Natural killer cell (primary cell): ENCODE measurements around the gene PSMB1. TPM values are rescaled to one million over a fixed set of nuclear protein-coding genes. Genes with fewer than 3 reads are reported as not detected.

Experiments
- ATAC-seq, 3 donors: fragments of 150-1000 bp in 2 of 3; fragments of 200-7000 bp in 1 of 3; cut with Tn5 transposase; 1 replicate in 1 of 3; 2 replicates in 2 of 3; pipeline ENCODE4 v1.10.0; 2021; ENCODE audit warnings: mild to moderate bottlenecking in 2 of 3, moderate library complexity in 2 of 3
- DNase-seq, 2 donors: peaks; one replicate each; pipeline versions ENCODE4 v3.0.0 to v3.0.0-alpha.2; 2013 to 2021; ENCODE audit warnings: mixed read lengths in 1 of 2
- H3K27ac ChIP-seq: one replicate; pipeline ENCODE4 v1.5.1; 2013; ENCODE audit warnings: mild to moderate bottlenecking, low read length
- H3K27me3 ChIP-seq: one replicate; pipeline ENCODE4 v1.6.1; 2013; ENCODE audit warnings: low read length; ENCODE audit not compliant: control insufficient read depth, insufficient read depth
- H3K36me3 ChIP-seq: one replicate; pipeline ENCODE4 v1.6.1; 2013; ENCODE audit warnings: low read length; ENCODE audit not compliant: control insufficient read depth, insufficient read depth
- H3K4me1 ChIP-seq: one replicate; pipeline ENCODE4 v1.6.1; 2013; ENCODE audit warnings: low read length; ENCODE audit not compliant: control insufficient read depth, insufficient read depth
- H3K4me3 ChIP-seq: one replicate; pipeline ENCODE4 v1.5.1; 2013; ENCODE audit warnings: low read length
- H3K9me3 ChIP-seq: one replicate; pipeline ENCODE4 v1.6.1; 2013; ENCODE audit warnings: low read length; ENCODE audit not compliant: control insufficient read depth, insufficient read depth
- H3K27ac Mint-ChIP-seq, 2 donors: one replicate each; pipeline ENCODE4 v1.8.0; 2022; ENCODE audit warnings: mild to moderate bottlenecking in 2 of 2, mixed read lengths in 2 of 2, moderate library complexity in 1 of 2
- H3K27me3 Mint-ChIP-seq, 2 donors: one replicate each; pipeline ENCODE4 v1.8.0; 2022; ENCODE audit warnings: low read depth in 2 of 2, mixed read lengths in 2 of 2
- H3K36me3 Mint-ChIP-seq: one replicate; pipeline ENCODE4 v1.8.0; 2022; ENCODE audit warnings: mixed read lengths
- H3K4me1 Mint-ChIP-seq, 2 donors: one replicate each; pipeline ENCODE4 v1.8.0; 2022; ENCODE audit warnings: mixed read lengths in 2 of 2
- H3K4me3 Mint-ChIP-seq: one replicate; pipeline ENCODE4 v1.8.0; 2022; ENCODE audit warnings: mild to moderate bottlenecking, moderate library complexity, mixed read lengths
- H3K9me3 Mint-ChIP-seq, 2 donors: one replicate each; pipeline ENCODE4 v1.8.0; 2022; ENCODE audit warnings: mixed read lengths in 2 of 2
- CTCF ChIP-seq: fragments of 200-600 bp; IDR thresholded peaks from one replicate; pipeline ENCODE4 v1.8.0; 2022; ENCODE audit warnings: antibody characterized with exemption
- WGBS: methylation state at CpG from one replicate; pipeline ENCODE4 v1.1.7; 2013; ENCODE audit warnings: missing lambda C conversion rate; ENCODE audit not compliant: insufficient coverage; 5-methylcytosine and 5-hydroxymethylcytosine counted together
- intact Hi-C: fragments of 100-400 bp; cut with micrococcal nuclease; formaldehyde crosslinking; loops from one replicate; pipeline ENCODE4 v1.14.2; 2022
- total RNA-seq, 4 donors: library from RNA; stranded (reverse); fragments of 120-200 nt in 1 of 4; gene quantifications; one replicate each; pipeline versions ENCODE4 v1.2.3 to v1.2.4, GENCODE V29; 2013 to 2022

Gene PSMB1
- total RNA-seq, 3 donors from 2014 or later (not counting 1 experiment from before 2014, with no cell fraction given), result 102 to 129 (median 103) TPM

GRCh38 chr6:170524172-170524502, 29.0 kb downstream of the PSMB1 start:
- peaks cover 2% of the 10 kb centered on the region for H3K27me3 ChIP-seq
- intact Hi-C loops, result loop anchor here (10.0 kb wide), 1 partner anchor 1569 kb away; no protein-coding TSS in a partner anchor

GRCh38 chr6:170523256-170524171, 29.6 kb downstream of the PSMB1 start:
- H3K27me3 Mint-ChIP-seq, result peaks cover 31 to 35% of the 10 kb centered on the region in 2 donors
- peaks cover 24 to 27% of the 10 kb centered on the region in 2 donors for H3K4me1 Mint-ChIP-seq
- peak; percentile 71 to 94 (median 91) for ATAC-seq

More at GRCh38 chr6:170524172-170524502, 29.0 kb downstream of the PSMB1 start:
- no peak for TF ChIP-seq CTCF
- Histone ChIP-seq H3K27ac (no peak overlapping the region), H3K4me3 (no peak overlapping the region), H3K4me1 (peaks cover 18% of the 10 kb centered on the region), H3K36me3 (no peaks in the 10 kb centered on the region), H3K9me3 (no peaks in the 10 kb centered on the region)
- ATAC-seq, result peak in 1 of 3 donors; percentile 15
- H3K9me3 Mint-ChIP-seq, result no peaks in the 10 kb centered on the region
- no peak for DNase-seq
- no peak overlapping the region for H3K4me3 Mint-ChIP-seq
- WGBS, result 65% methylated on average over 5 of the region's 5 CpGs
- H3K4me1 Mint-ChIP-seq, result peaks cover 24 to 27% of the 10 kb centered on the region in 2 donors
- no peaks in the 10 kb centered on the region for H3K36me3 Mint-ChIP-seq
- H3K27ac Mint-ChIP-seq, result no peak overlapping the region
- peaks cover 25 to 29% of the 10 kb centered on the region in 2 donors for H3K27me3 Mint-ChIP-seq

GRCh38 chr6:170522565-170523183, 30.4 kb downstream of the PSMB1 start:
- Mint-ChIP-seq H3K27ac (no peak overlapping the region), H3K36me3 (no peaks in the 10 kb centered on the region), H3K9me3 (no peaks in the 10 kb centered on the region), H3K4me1 (peaks cover 24 to 27% of the 10 kb centered on the region in 2 donors), H3K27me3 (peaks cover 39 to 44% of the 10 kb centered on the region in 2 donors), H3K4me3 (no peak overlapping the region)
- DNase-seq, result no peak
- no peaks in the 10 kb centered on the region for H3K9me3 ChIP-seq
- no peaks in the 10 kb centered on the region for H3K36me3 ChIP-seq
- H3K4me1 ChIP-seq, result peaks cover 18% of the 10 kb centered on the region
- no peak for TF ChIP-seq CTCF
- intact Hi-C loops, result loop anchor here (10.0 kb wide), 1 partner anchor 1568 kb away; no protein-coding TSS in a partner anchor
- 85% methylated on average over 10 of the region's 10 CpGs for WGBS
- peaks cover 12% of the 10 kb centered on the region for H3K27me3 ChIP-seq
- peak in 1 of 3 donors; percentile 41 for ATAC-seq
- H3K27ac ChIP-seq, result no peak overlapping the region
- H3K4me3 ChIP-seq, result no peak overlapping the region

More at GRCh38 chr6:170523256-170524171, 29.6 kb downstream of the PSMB1 start:
- DNase-seq, result peak; percentile 29 to 48
- H3K27me3 ChIP-seq, result peaks cover 8% of the 10 kb centered on the region
- intact Hi-C loops, result loop anchor here (10.0 kb wide), 1 partner anchor 1569 kb away; no protein-coding TSS in a partner anchor
- no peaks in the 10 kb centered on the region for H3K36me3 ChIP-seq
- no peak overlapping the region for H3K4me3 ChIP-seq
- Mint-ChIP-seq H3K9me3 (no peaks in the 10 kb centered on the region), H3K4me3 (peak overlapping the region; percentile 73), H3K27ac (no peak overlapping the region), H3K36me3 (no peaks in the 10 kb centered on the region)
- TF ChIP-seq CTCF, result no peak
- H3K9me3 ChIP-seq, result no peaks in the 10 kb centered on the region
- peaks cover 18% of the 10 kb centered on the region for H3K4me1 ChIP-seq
- no peak overlapping the region for H3K27ac ChIP-seq
- WGBS, result 44% methylated on average over 9 of the region's 9 CpGs
